K562 (cell line): ENCODE data around the gene ATAD3C. TPM values are rescaled to one million over a fixed set of nuclear protein-coding genes. Genes with fewer than 3 reads are reported as not detected.

Experiments
- ATAC-seq: fragments of 200-7000 bp; cut with Tn5 transposase; 3 replicates; pipeline ENCODE4 v1.9.1; 2020; ENCODE audit warnings: moderate library complexity
- BruUV-seq: library from RNA; stranded (reverse); fragments of 400-500 nt; replicated peaks from 2 replicates; lab custom pipeline; 2021; lab: Mats Ljungman, UMichigan
- CTCF ChIA-PET: fragments of 300-600 bp; formaldehyde crosslinking; extraction: SDS; loops from one replicate; lab custom pipeline; 2021; ENCODE audit warnings: low intra/inter-chr PET ratio; lab: Yijun Ruan, JAX
- POLR2A ChIA-PET: fragments of 300-600, 350-650 bp; sonication (Branson Sonifier 250); formaldehyde crosslinking; extraction: SDS; loops from one replicate; lab custom pipeline; 2021; ENCODE audit warnings: antibody characterized with exemption, inconsistent platforms; lab: Yijun Ruan, JAX
- DNase-seq, 4 experiments: peaks; one replicate each; pipeline versions ENCODE4 v3.0.0 to v3.0.0-alpha.2; 2011 to 2018; ENCODE audit warnings: low spot score in 3 of 4, mixed read lengths in 3 of 4; ENCODE audit errors: extremely low read depth in 1 of 4
- FAIRE-seq: peaks from 2 replicates; lab custom pipeline; 2011; peaks lifted over from hg19 to GRCh38; lab: Jason Lieb, UNC
- H2AFZ ChIP-seq: 2 replicates; pipeline ENCODE4 v1.6.0; 2011; ENCODE audit warnings: low read depth, low read length, control low read depth, inconsistent platforms
- H3K27ac ChIP-seq: fragments of 200-600 bp; 3 replicates; pipeline ENCODE4 v1.8.0; 2011; ENCODE audit warnings: low read depth, mild to moderate bottlenecking, control low read depth, inconsistent platforms, low read length, moderate library complexity, mixed read lengths; ENCODE audit errors: extremely low read depth
- H3K27me3 ChIP-seq, 2 experiments: fragments of 300-600 bp in 1 of 2; 2 replicates in 1 of 2; 3 replicates in 1 of 2; pipeline versions ENCODE4 v1.6.0 to v1.8.0; 2011; ENCODE audit warnings: inconsistent platforms in 2 of 2, low read length in 2 of 2, mild to moderate bottlenecking in 1 of 2, mixed read lengths in 1 of 2, moderate library complexity in 1 of 2; ENCODE audit not compliant: control insufficient read depth in 2 of 2, insufficient read depth in 2 of 2
- H3K36me3 ChIP-seq: fragments of 300-600 bp; 3 replicates; pipeline ENCODE4 v1.8.0; 2011; ENCODE audit warnings: mild to moderate bottlenecking, low read length, inconsistent platforms; ENCODE audit not compliant: control insufficient read depth, insufficient read depth
- H3K4me1 ChIP-seq, 2 experiments: fragments of 200-600 bp in 1 of 2; replicated peaks in 1 of 2; 2 replicates in 1 of 2; 3 replicates in 1 of 2; pipeline versions ENCODE4 v1.5.1 to v1.8.0; 2011; ENCODE audit warnings: inconsistent platforms in 2 of 2, low read length in 2 of 2, mild to moderate bottlenecking in 1 of 2, mixed read lengths in 1 of 2, moderate library complexity in 1 of 2; ENCODE audit not compliant: control insufficient read depth in 2 of 2, insufficient read depth in 2 of 2
- H3K4me2 ChIP-seq: 2 replicates; pipeline ENCODE4 v1.6.1; 2011; ENCODE audit warnings: low read length, control low read depth, inconsistent platforms, mixed read lengths; ENCODE audit not compliant: insufficient read depth
- H3K4me3 ChIP-seq: fragments of 200-600 bp; sonication (generic), shearing (Covaris generic); 2 replicates; pipeline ENCODE4 v1.5.1; 2016; ENCODE audit warnings: control low read depth, inconsistent platforms
- H3K79me2 ChIP-seq: fragments of 200-600 bp; 3 replicates; pipeline ENCODE4 v1.8.0; 2011; ENCODE audit warnings: low read length, inconsistent platforms; ENCODE audit not compliant: control insufficient read depth, insufficient read depth
- H3K9ac ChIP-seq, 2 experiments: 2 replicates each; pipeline versions ENCODE4 v1.6.0 to v1.6.1; 2011; ENCODE audit warnings: low read depth in 2 of 2, low read length in 2 of 2, control low read depth in 1 of 2, inconsistent platforms in 1 of 2, mild to moderate bottlenecking in 1 of 2, mixed read lengths in 1 of 2; ENCODE audit not compliant: insufficient read depth in 1 of 2
- H3K9me1 ChIP-seq: one replicate; pipeline ENCODE4 v1.6.0; 2011; ENCODE audit warnings: inconsistent platforms, mild to moderate bottlenecking, low read length, moderate library complexity; ENCODE audit not compliant: control insufficient read depth, insufficient read depth
- H3K9me3 ChIP-seq: replicated peaks from 2 replicates; pipeline ENCODE4 v1.5.1; 2011; ENCODE audit warnings: low read depth, low read length, inconsistent platforms; ENCODE audit not compliant: control insufficient read depth, insufficient read depth
- H4K20me1 ChIP-seq: replicated peaks from 2 replicates; pipeline ENCODE4 v1.6.1; 2011; ENCODE audit warnings: low read length, inconsistent platforms, mixed read lengths; ENCODE audit not compliant: control insufficient read depth, insufficient read depth
- ASH1L ChIP-seq: fragments of 450-650 bp; IDR thresholded peaks from 2 replicates; pipeline ENCODE4 v1.6.1; 2018; ENCODE audit warnings: borderline replicate concordance, mild to moderate bottlenecking, low read depth; ENCODE audit not compliant: partially characterized antibody
- CXXC5 ChIP-seq: fragments of 250-450 bp; sonication (Bioruptor Pico); IDR thresholded peaks from 2 replicates; pipeline ENCODE4 v1.8.0; 2022; ENCODE audit warnings: inconsistent platforms, mild to moderate bottlenecking, moderate library complexity
- KDM4B ChIP-seq, 2 experiments: fragments of 450-650 bp in 1 of 2; sonication (generic) in 1 of 2; IDR thresholded peaks; 2 replicates each; pipeline ENCODE4 v1.6.1; 2016 to 2017; ENCODE audit warnings: borderline replicate concordance in 2 of 2, antibody characterized with exemption in 1 of 2, low read depth in 1 of 2, mild to moderate bottlenecking in 1 of 2
- NFRKB ChIP-seq: fragments of 450-650 bp; IDR thresholded peaks from 2 replicates; pipeline ENCODE4 v1.6.1; 2016; ENCODE audit warnings: low read depth
- RFX7 ChIP-seq: fragments of 250-450 bp; sonication (Bioruptor Pico); IDR thresholded peaks from 2 replicates; pipeline ENCODE4 v1.5.1; 2021; ENCODE audit warnings: mild to moderate bottlenecking
- RHOXF2B ChIP-seq: fragments of 250-450 bp; sonication (Bioruptor Pico); conservative IDR thresholded peaks from 2 replicates; pipeline ENCODE4 v1.5.1; 2021
- SLC30A9 ChIP-seq: fragments of 250-450 bp; sonication (Bioruptor Pico); IDR thresholded peaks from 2 replicates; pipeline ENCODE4 v1.8.0; 2022; ENCODE audit warnings: mild to moderate bottlenecking, moderate library complexity
- SNAPC5 ChIP-seq: fragments of 250-450 bp; sonication (Bioruptor Pico); IDR thresholded peaks from 2 replicates; pipeline ENCODE4 v1.8.0; 2021; ENCODE audit warnings: moderate library complexity, mild to moderate bottlenecking, inconsistent platforms
- SOX6 ChIP-seq: fragments of 450-650 bp; IDR thresholded peaks from 2 replicates; pipeline ENCODE4 v1.6.1; 2014; ENCODE audit warnings: mild to moderate bottlenecking
- YBX1 ChIP-seq: fragments of 450-650 bp; IDR thresholded peaks from 2 replicates; pipeline ENCODE4 v1.7.1; 2016; ENCODE audit warnings: mild to moderate bottlenecking
- ZMIZ1 ChIP-seq, 2 experiments: fragments of 150-350 bp in 1 of 2; IDR thresholded peaks; 2 replicates each; pipeline ENCODE4 v1.6.1; 2012 to 2016; ENCODE audit warnings: low read depth in 2 of 2, low read length in 2 of 2, mild to moderate bottlenecking in 1 of 2, moderate library complexity in 1 of 2
- ZNF449 ChIP-seq: fragments of 250-450 bp; sonication (Bioruptor Pico); IDR thresholded peaks from 2 replicates; pipeline ENCODE4 v1.8.0; 2022; ENCODE audit warnings: moderate library complexity, mild to moderate bottlenecking, inconsistent platforms
- ZNF518B ChIP-seq: fragments of 250-450 bp; sonication (Bioruptor Pico); IDR thresholded peaks from 2 replicates; pipeline ENCODE4 v1.5.0; 2021; ENCODE audit warnings: mild to moderate bottlenecking, moderate library complexity
- WGBS: fragments of 100-300 bp; shearing (Covaris generic); methylation state at CpG from one replicate; pipeline ENCODE4 v1.1.6; 2016; ENCODE audit warnings: low coverage, mixed read lengths; ENCODE audit not compliant: insufficient coverage; ENCODE audit errors: missing lambda C conversion rate; 5-methylcytosine and 5-hydroxymethylcytosine counted together
- in situ Hi-C: fragments of 300-500 bp; cut with MboI; formaldehyde crosslinking; loops from 4 replicates; pipeline ENCODE4 v1.15.0; 2018; ENCODE audit warnings: inconsistent platforms, mixed read lengths
- intact Hi-C: fragments of 100-400 bp; cut with micrococcal nuclease; formaldehyde crosslinking; loops from 2 replicates; pipeline ENCODE4 v1.14.2; 2022
- polyA plus RNA-seq, 8 experiments: library from polyadenylated mRNA; depleted of rRNA in 4 of 8; stranded (reverse) in 5 of 8; unstranded in 3 of 8; fragments of >200 nt; fragmentation: Nextera tagmentation in 2 of 8; fragmentation: Illumina TruSeq in 1 of 8; extraction: Ambion mirVana in 2 of 8; extraction: Trizol in 1 of 8; gene quantifications; 2 replicates each; pipeline versions ENCODE4 v1.2.1 to v1.2.3, GENCODE V29; 2011 to 2014; ENCODE audit warnings: inconsistent platforms in 1 of 8, missing spikeins in 1 of 8
- total RNA-seq, 7 experiments: library from RNA; depleted of rRNA in 6 of 7; stranded (reverse); fragments of >200 nt in 6 of 7; fragmentation: Illumina TruSeq in 2 of 7; extraction: Trizol in 2 of 7; gene quantifications; 2 replicates each; pipeline versions ENCODE4 v1.2.1 to v1.2.3, GENCODE V29; 2011 to 2021; ENCODE audit warnings: low replicate concordance in 1 of 7

ATAD3C gene
- total and polyA plus RNA-seq, 9 of the 15 experiments (the other 6 are each of a cell fraction or from before 2014, with no cell fraction given) = 0.03 to 0.18 TPM; not detected in 7

- Histone ChIP-seq H3K4me2 (peak overlapping the region; percentile 97), H3K4me3 (peak overlapping the region; percentile 100), H3K36me3 (peaks cover 77% of the 10 kb centered on the region), H2AFZ (peak overlapping the region; percentile 92), H3K4me1 (peaks cover 19 to 48% of the 10 kb centered on the region in 2 experiments), H3K27me3 (no peaks in the 10 kb centered on the region), H3K79me2 (peaks cover 77% of the 10 kb centered on the region), H4K20me1 (peaks cover 14% of the 10 kb centered on the region), H3K9ac (peak overlapping the region; percentile 96 to 99), H3K27ac (peak overlapping the region; percentile 98), H3K9me1 (peaks cover 8% of the 10 kb centered on the region), H3K9me3 (no peaks in the 10 kb centered on the region)
- WGBS = 3% methylated on average over 34 of the region's 34 CpGs
- intact Hi-C loops = loop anchor here (10.0 kb wide), 1 partner anchor 115 kb away; the partner anchor contains the start of gene ATAD3A
- in situ Hi-C loops = no loop called here
- ATAC-seq (peak; percentile 1), DNase-seq (no peak), FAIRE-seq (no peak)
- CTCF ChIA-PET = interaction anchor here (0.5 kb wide), 1 partner anchor 33 kb away, joined by 3 read pairs; no protein-coding TSS in a partner anchor
- TSS peak; percentile 69 for BruUV-seq
- POLR2A ChIA-PET = interaction anchor here (0.6 to 4.5 kb wide), 12 partner anchors 7 to 272 kb away, joined by 3 to 41 read pairs (median 4); partner anchors contain the start of genes AURKAIP1 and MRPL20
- no peak for TF ChIP-seq SLC30A9
- TF ChIP-seq ZNF518B (CRISPR knock-in tag) = no peak
- TF ChIP-seq RFX7 (CRISPR knock-in tag) = no peak
- no peak for TF ChIP-seq SNAPC5 (CRISPR knock-in tag)
- TF ChIP-seq ZNF449 (CRISPR knock-in tag) = no peak
- TF ChIP-seq NFRKB = no peak
- 0 out of 2 replicates have a peak, but pooled peaks have one; percentile 47 for TF ChIP-seq RHOXF2B (CRISPR knock-in tag)
- TF ChIP-seq ASH1L = no peak
- TF ChIP-seq SOX6 = no peak
- no peak for TF ChIP-seq KDM4B (IDR thresholded peaks at IDR 0.05; ENCODE audit: borderline replicate concordance in 2 of 2, low read depth in 1 of 2)
- no peak; a peak in 1 of 4 replicates for TF ChIP-seq ZMIZ1 (IDR thresholded peaks at IDR 0.05; ENCODE audit: low read depth in 2 of 2, low read length in 2 of 2)
- no peak for TF ChIP-seq YBX1
- TF ChIP-seq CXXC5 (CRISPR knock-in tag) = no peak
Observed at GRCh38 chr1:1399872-1400575, 49.5 kb upstream of the ATAD3C start.
